Heart left ventricle (tissue), 16 donors: ENCODE measurements around the gene ECSCR. TPM values are rescaled to one million over a fixed set of nuclear protein-coding genes. Genes with fewer than 3 reads are reported as not detected.

Source experiments
- ATAC-seq, 4 donors: fragments of 200-7000 bp; cut with Tn5 transposase; one replicate each; pipeline ENCODE4 v1.9.1; 2020 to 2022; ENCODE audit warnings: moderate library complexity in 4 of 4, mild to moderate bottlenecking in 3 of 4, moderate number of reproducible peaks in 1 of 4
- DNase-seq, 5 donors: peaks; one replicate each; pipeline ENCODE4 v3.0.0-alpha.2; 2020
- H3K27ac ChIP-seq, 12 donors: fragments of 200-600 bp; sonication (generic) in 4 of 12; one replicate each; pipeline versions ENCODE4 v1.5.0 to v1.8.0; 2016 to 2022; ENCODE audit warnings: mild to moderate bottlenecking in 2 of 12
- H3K27me3 ChIP-seq, 9 donors: fragments of 200-600 bp; sonication (generic) in 2 of 9; one replicate each; pipeline versions ENCODE4 v1.5.1 to v1.8.0; 2016 to 2022; ENCODE audit warnings: mild to moderate bottlenecking in 3 of 9
- H3K36me3 ChIP-seq, 9 donors: fragments of 200-600 bp; sonication (generic) in 2 of 9; one replicate each; pipeline versions ENCODE4 v1.5.0 to v1.8.0; 2018 to 2022; ENCODE audit warnings: mild to moderate bottlenecking in 2 of 9
- H3K4me1 ChIP-seq, 12 donors: fragments of 200-600 bp; sonication (generic) in 4 of 12; one replicate each; pipeline versions ENCODE4 v1.5.0 to v1.8.0; 2016 to 2022; ENCODE audit warnings: mild to moderate bottlenecking in 3 of 12
- H3K4me3 ChIP-seq, 12 donors: fragments of 200-600 bp; sonication (generic) in 4 of 12; one replicate each; pipeline versions ENCODE4 v1.5.0 to v1.8.0; 2017 to 2022; ENCODE audit warnings: mild to moderate bottlenecking in 9 of 12, moderate library complexity in 4 of 12
- H3K9me3 ChIP-seq, 12 donors: fragments of 200-600 bp; sonication (generic) in 4 of 12; one replicate each; pipeline versions ENCODE4 v1.5.0 to v1.8.0; 2016 to 2022; ENCODE audit warnings: mild to moderate bottlenecking in 1 of 12
- CTCF ChIP-seq, 12 donors: fragments of 200-600 bp; sonication (generic) in 4 of 12; IDR thresholded peaks; one replicate each; pipeline versions ENCODE4 v1.5.0 to v1.8.0; 2018 to 2022; ENCODE audit warnings: antibody characterized with exemption in 12 of 12, mild to moderate bottlenecking in 5 of 12
- POLR2A ChIP-seq, 2 donors: fragments of 450-650 bp; IDR thresholded peaks; one replicate each; pipeline ENCODE4 v1.6.1; 2017; ENCODE audit warnings: antibody characterized with exemption in 2 of 2, mild to moderate bottlenecking in 2 of 2, moderate library complexity in 2 of 2
- WGBS, 4 donors: extraction: QIAGEN DNeasy Blood & Tissue Kit in 2 of 4; methylation state at CpG; one replicate each; pipeline versions ENCODE4 v1.1.5 to v1.1.7; 2013 to 2018; 5-methylcytosine and 5-hydroxymethylcytosine counted together
- intact Hi-C, 10 donors: fragments of 100-400 bp; cut with DNase I; formaldehyde crosslinking; loops; one replicate each; pipeline versions ENCODE4 v1.11.1 to v1.14.2; 2022
- polyA plus RNA-seq, 2 donors: library from polyadenylated mRNA; stranded (reverse); fragments of 200-250 nt; gene quantifications; one replicate each; pipeline ENCODE4 v1.2.3, GENCODE V29; 2013
- total RNA-seq, 9 donors: library from RNA; depleted of rRNA in 2 of 9; stranded (reverse); fragments of >200 nt in 2 of 9; fragmentation: NEBNext Ultra II Directional in 3 of 9; extraction: Animal tissue kit (Norgen Biotek cat#: 25700) in 3 of 9; gene quantifications; one replicate each; pipeline versions ENCODE4 v1.1.0 to v1.2.4, GENCODE V29; 2016 to 2023
- donor health status: ischemic (EF 13 %, LVEDD 7.1; RV severe dilation, severe dysfunction).
- donor health status: healthy with polysubstance abuse.
- donor health status: DM: no; HTN: yes; CAD: no.
- donor health status: DM: no; HTN: no; CAD: no.
- donor health status: ischemic (EF 25% LVEDD 6.9; RV normal size, moderate dysfunction).
- donor health status: ischemic (EF 25% LVEDD 5.7; RV mildly dilated, moderate dysfunction).
- donor health status: healthy.
- donor health status: DM: yes; HTN: yes; CAD: no.
- donor health status: ischemic (EF 35%, LVEDD 5.7; RV mildly dilated, moderate dysfunction).
- donor health status: nonischemic (EF 11% LVEDD 7.7; RV severe dilation, severe dysfunction).
- donor health status: DM: yes; HTN: yes; CAD: no.
- donor health status: PGD.
- donor health status: ischemic (EF 29% LVEDD 5.4; RV normal size, mild dysfunction).
- donor health status: nonischemic (EF 23%, LVEDD 6.1; RV moderate dilation, normal function).

ECSCR gene
- total and polyA plus RNA-seq, 11 donors: 13.4 to 59.3 (median 21.3) TPM

- ATAC-seq (peak in 2 of 4 donors; percentile 49 to 66), DNase-seq (no peak)
- 62 to 77% (median 73%) methylated on average over 3 of the region's 3 CpGs for WGBS, 4 donors
- H3K9me3 ChIP-seq: no peaks in the 10 kb centered on the region
- no peaks in the 10 kb centered on the region for H3K27me3 ChIP-seq
- peak overlapping the region in 8 of 12 donors; percentile 3 to 63 (median 23) for H3K27ac ChIP-seq
- intact Hi-C loops: no loop called here
- no peak overlapping the region for H3K4me3 ChIP-seq
- H3K36me3 ChIP-seq: no peaks in the 10 kb centered on the region
- peaks cover 0 to 29% (median 12%) of the 10 kb centered on the region in 12 donors for H3K4me1 ChIP-seq
- TF ChIP-seq POLR2A (IDR thresholded peaks at IDR 0.05): no peak
Measured at GRCh38 chr5:139495638-139496435, 33.3 kb upstream of the ECSCR start.

GRCh38 chr5:139494832-139495231 lies 32.3 kb upstream of the ECSCR start:
- DNase-seq (no peak), ATAC-seq (no peak)
- H3K4me1 ChIP-seq: peaks cover 0 to 29% (median 12%) of the 10 kb centered on the region in 12 donors
- TF ChIP-seq CTCF (IDR thresholded peaks at IDR 0.05) (no peak), POLR2A (IDR thresholded peaks at IDR 0.05) (no peak)
- no peaks in the 10 kb centered on the region for H3K9me3 ChIP-seq
- intact Hi-C loops: no loop called here
- no peak overlapping the region for H3K27ac ChIP-seq
- H3K27me3 ChIP-seq: no peaks in the 10 kb centered on the region
- H3K4me3 ChIP-seq: no peak overlapping the region
- H3K36me3 ChIP-seq: no peaks in the 10 kb centered on the region

DNA sequence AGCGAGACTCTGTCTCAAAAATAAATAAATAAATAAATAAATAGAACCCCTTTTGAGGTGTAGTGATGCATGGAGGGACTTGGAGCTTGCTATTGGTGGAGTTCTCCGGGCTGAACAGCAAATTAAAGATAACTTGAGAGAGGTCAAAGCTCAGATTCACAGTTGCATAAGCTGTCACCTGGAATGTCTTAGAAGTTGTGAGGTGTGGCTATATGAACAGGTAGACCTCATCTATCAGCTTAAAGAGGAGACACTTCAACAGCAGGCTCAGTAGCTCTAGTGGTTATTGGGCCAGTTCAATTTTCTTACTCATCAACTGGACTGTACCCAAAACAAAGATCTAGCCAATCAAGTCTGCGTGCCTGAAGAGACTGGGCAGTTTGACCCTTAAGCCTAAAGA lies 31.7 kb upstream of the ECSCR start:
- H3K9me3 ChIP-seq: no peaks in the 10 kb centered on the region
- peaks cover 0 to 30% (median 12%) of the 10 kb centered on the region in 12 donors for H3K4me1 ChIP-seq
- H3K27me3 ChIP-seq: no peaks in the 10 kb centered on the region
- no peaks in the 10 kb centered on the region for H3K36me3 ChIP-seq
- no peak overlapping the region for H3K27ac ChIP-seq
- intact Hi-C loops: no loop called here
- ATAC-seq: no peak
- H3K4me3 ChIP-seq: no peak overlapping the region
- 92 to 97% (median 96%) methylated on average over 3 of the region's 3 CpGs for WGBS, 4 donors
- TF ChIP-seq POLR2A (IDR thresholded peaks at IDR 0.05): no peak
- TF ChIP-seq CTCF (IDR thresholded peaks at IDR 0.05): no peak
- DNase-seq: no peak

- no peaks in the 10 kb centered on the region for H3K9me3 ChIP-seq
- H3K4me1 ChIP-seq: peaks cover 0 to 45% (median 12%) of the 10 kb centered on the region in 12 donors
- 6 to 11% (median 8%) methylated on average over 6 of the region's 6 CpGs for WGBS, 4 donors
- DNase-seq: peak in 2 of 5 donors; percentile 34 to 37
- peak overlapping the region in 2 of 12 donors; percentile 9 to 15 for H3K4me3 ChIP-seq
- intact Hi-C loops: no loop called here
- H3K27ac ChIP-seq: peak overlapping the region in 9 of 12 donors; percentile 7 to 59 (median 28)
- no peaks in the 10 kb centered on the region for H3K27me3 ChIP-seq
- ATAC-seq: peak; percentile 55 to 82 (median 67)
- TF ChIP-seq POLR2A (IDR thresholded peaks at IDR 0.05) (no peak), CTCF (IDR thresholded peaks at IDR 0.05) (peak in 6 of 12 donors; percentile 15 to 43 (median 28))
- no peaks in the 10 kb centered on the region for H3K36me3 ChIP-seq
Measured at GRCh38 chr5:139492700-139493192, 30.2 kb upstream of the ECSCR start.
